Activated naive CD8-positive, alpha-beta T cell treated with anti-CD3 and anti-CD28 coated beads, Interleukin-2, amount 10 ng/mL, durations not matched to agents 7 days and 5 days (primary cell): ENCODE measurements around the gene GADL1. TPM values are rescaled to one million over a fixed set of nuclear protein-coding genes. Genes with fewer than 3 reads are reported as not detected.

Experiments used
- ATAC-seq: fragments of 150-1000 bp; cut with Tn5 transposase; one replicate; pipeline ENCODE4 v1.10.0; 2021; ENCODE audit warnings: low read depth, moderate library complexity
- POLR2A ChIA-PET: fragments of 350-600 bp; sonication (Branson Sonifier 250); formaldehyde crosslinking; loops from one replicate; lab custom pipeline; 2021; ENCODE audit warnings: antibody characterized with exemption; lab: Charles Lee
- DNase-seq: peaks from one replicate; pipeline ENCODE4 v3.0.0; 2021
- H3K27ac Mint-ChIP-seq: one replicate; pipeline ENCODE4 v1.8.0; 2022; ENCODE audit warnings: mild to moderate bottlenecking, mixed read lengths
- H3K27me3 Mint-ChIP-seq: one replicate; pipeline ENCODE4 v1.8.0; 2022; ENCODE audit warnings: mild to moderate bottlenecking, moderate library complexity, mixed read lengths
- H3K36me3 Mint-ChIP-seq: one replicate; pipeline ENCODE4 v1.8.0; 2021; ENCODE audit warnings: mild to moderate bottlenecking, mixed read lengths
- H3K4me1 Mint-ChIP-seq: one replicate; pipeline ENCODE4 v1.8.0; 2021; ENCODE audit warnings: mixed read lengths
- H3K4me3 Mint-ChIP-seq: one replicate; pipeline ENCODE4 v1.8.0; 2022; ENCODE audit warnings: mild to moderate bottlenecking, moderate library complexity, mixed read lengths
- H3K9me3 Mint-ChIP-seq: one replicate; pipeline ENCODE4 v1.8.0; 2021; ENCODE audit warnings: mixed read lengths
- total RNA-seq, 2 experiments: library from RNA; stranded (reverse); gene quantifications; one replicate each; pipeline ENCODE4 v1.2.3, GENCODE V29; 2021

Gene GADL1
- total RNA-seq, result not detected

GRCh38 chr3:30894521-30895251, at the start of gene GADL1:
Gene GADL1, minus strand, starts transcription at chr3:30894661. Its CDS starts 47 bp downstream, at chr3:30894614.
- Mint-ChIP-seq H3K4me1 (peaks cover 12% of the 10 kb centered on the region), H3K9me3 (no peaks in the 10 kb centered on the region), H3K27me3 (peaks cover 45% of the 10 kb centered on the region), H3K36me3 (no peaks in the 10 kb centered on the region), H3K27ac (no peak within 1 kb of the TSS), H3K4me3 (peak within 1 kb of the TSS; percentile 78)
- POLR2A ChIA-PET, result no interaction called here
- DNase-seq (peak; percentile 54), ATAC-seq (peak; percentile 60)

- Mint-ChIP-seq H3K4me1 (peaks cover 2% of the 10 kb centered on the region), H3K9me3 (peaks cover 7% of the 10 kb centered on the region), H3K36me3 (no peaks in the 10 kb centered on the region), H3K27ac (no peak overlapping the region), H3K4me3 (no peak overlapping the region), H3K27me3 (no peaks in the 10 kb centered on the region)
- ATAC-seq (no peak), DNase-seq (no peak)
- POLR2A ChIA-PET, result no interaction called here
Measured at GRCh38 chr3:30944124-30944523, 49.7 kb upstream of the GADL1 start.

GRCh38 chr3:30943206-30943605, 48.7 kb upstream of the GADL1 start:
- no peaks in the 10 kb centered on the region for H3K27me3 Mint-ChIP-seq
- no peak overlapping the region for H3K4me3 Mint-ChIP-seq
- H3K36me3 Mint-ChIP-seq, result no peaks in the 10 kb centered on the region
- POLR2A ChIA-PET, result no interaction called here
- DNase-seq (no peak), ATAC-seq (no peak)
- H3K4me1 Mint-ChIP-seq, result peaks cover 2% of the 10 kb centered on the region
- peaks cover 7% of the 10 kb centered on the region for H3K9me3 Mint-ChIP-seq
- no peak overlapping the region for H3K27ac Mint-ChIP-seq

GRCh38 chr3:30941342-30941741, 46.9 kb upstream of the GADL1 start:
- no peak overlapping the region for H3K4me3 Mint-ChIP-seq
- no peaks in the 10 kb centered on the region for H3K36me3 Mint-ChIP-seq
- no peaks in the 10 kb centered on the region for H3K27me3 Mint-ChIP-seq
- DNase-seq, result no peak
- no peak for ATAC-seq
- no peak overlapping the region for H3K27ac Mint-ChIP-seq
- peaks cover 4% of the 10 kb centered on the region for H3K9me3 Mint-ChIP-seq
- peaks cover 2% of the 10 kb centered on the region for H3K4me1 Mint-ChIP-seq
- POLR2A ChIA-PET, result no interaction called here

- H3K27ac Mint-ChIP-seq, result no peak overlapping the region
- ATAC-seq (no peak), DNase-seq (no peak)
- H3K4me3 Mint-ChIP-seq, result no peak overlapping the region
- H3K36me3 Mint-ChIP-seq, result no peaks in the 10 kb centered on the region
- POLR2A ChIA-PET, result no interaction called here
- H3K27me3 Mint-ChIP-seq, result no peaks in the 10 kb centered on the region
- peaks cover 4% of the 10 kb centered on the region for H3K9me3 Mint-ChIP-seq
- H3K4me1 Mint-ChIP-seq, result peaks cover 2% of the 10 kb centered on the region
Measured at GRCh38 chr3:30940740-30941139, 46.3 kb upstream of the GADL1 start.

- Mint-ChIP-seq H3K27me3 (no peaks in the 10 kb centered on the region), H3K9me3 (no peaks in the 10 kb centered on the region), H3K4me3 (no peak overlapping the region), H3K27ac (no peak overlapping the region), H3K36me3 (no peaks in the 10 kb centered on the region), H3K4me1 (peaks cover 5% of the 10 kb centered on the region)
- POLR2A ChIA-PET, result no interaction called here
- DNase-seq (no peak), ATAC-seq (no peak)
Measured at GRCh38 chr3:30934208-30934550, 39.7 kb upstream of the GADL1 start.

GRCh38 chr3:30933478-30934207, 39.2 kb upstream of the GADL1 start:
- no peaks in the 10 kb centered on the region for H3K36me3 Mint-ChIP-seq
- ATAC-seq (no peak), DNase-seq (no peak)
- H3K4me3 Mint-ChIP-seq, result no peak overlapping the region
- no peak overlapping the region for H3K27ac Mint-ChIP-seq
- H3K4me1 Mint-ChIP-seq, result peaks cover 5% of the 10 kb centered on the region
- POLR2A ChIA-PET, result interaction anchor here (0.6 kb wide), 1 partner anchor 96 kb away, joined by 6 read pairs; no protein-coding TSS in a partner anchor
- H3K27me3 Mint-ChIP-seq, result no peaks in the 10 kb centered on the region
- no peaks in the 10 kb centered on the region for H3K9me3 Mint-ChIP-seq

- Mint-ChIP-seq H3K4me1 (peaks cover 5% of the 10 kb centered on the region), H3K27ac (no peak overlapping the region), H3K27me3 (no peaks in the 10 kb centered on the region), H3K36me3 (no peaks in the 10 kb centered on the region), H3K9me3 (no peaks in the 10 kb centered on the region), H3K4me3 (no peak overlapping the region)
- ATAC-seq, result no peak
- DNase-seq, result no peak
- POLR2A ChIA-PET, result interaction anchor here (0.6 kb wide), 1 partner anchor 97 kb away, joined by 6 read pairs; no protein-coding TSS in a partner anchor
Measured at GRCh38 chr3:30932513-30933098, 38.1 kb upstream of the GADL1 start.

GRCh38 chr3:30924763-30925162, 30.3 kb upstream of the GADL1 start:
- ATAC-seq, result no peak
- Mint-ChIP-seq H3K27me3 (no peaks in the 10 kb centered on the region), H3K9me3 (peaks cover 5% of the 10 kb centered on the region), H3K4me1 (no peaks in the 10 kb centered on the region), H3K4me3 (no peak overlapping the region), H3K36me3 (no peaks in the 10 kb centered on the region), H3K27ac (no peak overlapping the region)
- no peak for DNase-seq
- POLR2A ChIA-PET, result no interaction called here

GRCh38 chr3:30919564-30919963, 25.1 kb upstream of the GADL1 start:
- DNase-seq (no peak), ATAC-seq (no peak)
- H3K4me1 Mint-ChIP-seq, result no peaks in the 10 kb centered on the region
- H3K4me3 Mint-ChIP-seq, result no peak overlapping the region
- no peaks in the 10 kb centered on the region for H3K27me3 Mint-ChIP-seq
- no peak overlapping the region for H3K27ac Mint-ChIP-seq
- POLR2A ChIA-PET, result no interaction called here
- no peaks in the 10 kb centered on the region for H3K36me3 Mint-ChIP-seq
- peaks cover 5% of the 10 kb centered on the region for H3K9me3 Mint-ChIP-seq

- POLR2A ChIA-PET, result no interaction called here
- H3K36me3 Mint-ChIP-seq, result no peaks in the 10 kb centered on the region
- no peak overlapping the region for H3K27ac Mint-ChIP-seq
- peaks cover 5% of the 10 kb centered on the region for H3K9me3 Mint-ChIP-seq
- no peaks in the 10 kb centered on the region for H3K27me3 Mint-ChIP-seq
- no peak overlapping the region for H3K4me3 Mint-ChIP-seq
- no peak for ATAC-seq
- no peak for DNase-seq
- H3K4me1 Mint-ChIP-seq, result no peaks in the 10 kb centered on the region
Measured at GRCh38 chr3:30918761-30919160, 24.3 kb upstream of the GADL1 start.

- Mint-ChIP-seq H3K36me3 (no peaks in the 10 kb centered on the region), H3K9me3 (peaks cover 4% of the 10 kb centered on the region), H3K27me3 (no peaks in the 10 kb centered on the region), H3K4me3 (no peak overlapping the region), H3K27ac (no peak overlapping the region), H3K4me1 (no peaks in the 10 kb centered on the region)
- ATAC-seq (no peak), DNase-seq (no peak)
- POLR2A ChIA-PET, result no interaction called here
Measured at GRCh38 chr3:30915782-30916181, 21.3 kb upstream of the GADL1 start.

GRCh38 chr3:30914696-30915095, 20.2 kb upstream of the GADL1 start:
- no peak overlapping the region for H3K27ac Mint-ChIP-seq
- H3K4me3 Mint-ChIP-seq, result no peak overlapping the region
- peaks cover 1% of the 10 kb centered on the region for H3K9me3 Mint-ChIP-seq
- POLR2A ChIA-PET, result no interaction called here
- DNase-seq (no peak), ATAC-seq (no peak)
- H3K27me3 Mint-ChIP-seq, result no peaks in the 10 kb centered on the region
- H3K4me1 Mint-ChIP-seq, result no peaks in the 10 kb centered on the region
- no peaks in the 10 kb centered on the region for H3K36me3 Mint-ChIP-seq

- H3K4me1 Mint-ChIP-seq, result no peaks in the 10 kb centered on the region
- no peaks in the 10 kb centered on the region for H3K36me3 Mint-ChIP-seq
- ATAC-seq (no peak), DNase-seq (no peak)
- H3K27me3 Mint-ChIP-seq, result no peaks in the 10 kb centered on the region
- H3K9me3 Mint-ChIP-seq, result no peaks in the 10 kb centered on the region
- H3K4me3 Mint-ChIP-seq, result no peak overlapping the region
- H3K27ac Mint-ChIP-seq, result no peak overlapping the region
- POLR2A ChIA-PET, result no interaction called here
Measured at GRCh38 chr3:30913176-30913575, 18.7 kb upstream of the GADL1 start.
